NT2/D1 (cell line): ENCODE data around the gene ZBTB16.

Experiments used
- SUZ12 ChIP-seq: IDR thresholded peaks from 2 replicates; pipeline ENCODE4 v1.6.1; 2011; ENCODE audit not compliant: insufficient read length, insufficient read depth; ENCODE audit errors: extremely low read depth
- YY1 ChIP-seq: IDR thresholded peaks from 2 replicates; pipeline ENCODE4 v1.6.1; 2011; ENCODE audit not compliant: insufficient read length, insufficient read depth
- ZNF274 ChIP-seq: IDR thresholded peaks from 2 replicates; pipeline ENCODE4 v1.6.1; 2011; ENCODE audit warnings: mild to moderate bottlenecking, low read depth, low read length

DNA sequence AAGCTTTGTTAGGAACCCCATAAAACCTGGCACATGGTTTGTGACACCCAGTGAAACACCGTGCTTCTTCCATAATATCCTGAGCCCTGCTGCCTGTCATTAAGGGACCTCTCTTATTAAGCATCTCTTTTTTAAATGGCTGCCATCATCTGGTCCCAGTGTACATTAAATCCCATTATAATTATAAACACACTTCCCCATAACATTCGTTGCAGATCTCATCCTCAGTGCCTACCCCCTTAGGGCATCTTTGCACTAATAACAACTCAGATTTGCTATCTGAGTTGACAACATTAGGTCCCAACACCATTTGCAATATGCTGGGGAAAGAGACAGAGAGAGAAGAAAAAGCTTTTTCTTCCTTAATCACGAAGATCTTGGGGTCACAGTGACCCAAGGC, 4.7 kb upstream of the ZBTB16 start:
- TF ChIP-seq ZNF274 (no peak), SUZ12 (no peak), YY1 (no peak)
